ENCODE data around the gene AOPEP.

DNA sequence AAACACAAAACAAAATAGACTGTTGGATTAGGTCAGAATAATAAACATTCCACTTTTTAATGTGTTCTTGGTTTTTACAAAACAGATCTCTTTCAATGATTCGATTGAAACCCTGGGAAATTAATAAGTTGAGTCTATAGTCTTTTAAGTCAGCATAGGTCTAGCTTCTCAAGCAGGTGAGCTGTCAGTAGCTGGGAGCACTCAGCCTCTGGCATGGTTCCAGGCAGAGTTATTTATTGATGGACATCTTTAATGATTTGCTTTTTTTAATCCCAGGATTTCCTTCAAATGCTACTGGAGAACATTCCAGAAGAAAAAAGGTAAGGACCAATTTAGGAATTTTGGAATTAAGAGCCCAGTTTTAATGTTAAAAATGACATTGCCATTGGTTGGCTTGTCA lies 241.0 kb downstream of the AOPEP start:
- TF ChIP-seq, protein P1, sequence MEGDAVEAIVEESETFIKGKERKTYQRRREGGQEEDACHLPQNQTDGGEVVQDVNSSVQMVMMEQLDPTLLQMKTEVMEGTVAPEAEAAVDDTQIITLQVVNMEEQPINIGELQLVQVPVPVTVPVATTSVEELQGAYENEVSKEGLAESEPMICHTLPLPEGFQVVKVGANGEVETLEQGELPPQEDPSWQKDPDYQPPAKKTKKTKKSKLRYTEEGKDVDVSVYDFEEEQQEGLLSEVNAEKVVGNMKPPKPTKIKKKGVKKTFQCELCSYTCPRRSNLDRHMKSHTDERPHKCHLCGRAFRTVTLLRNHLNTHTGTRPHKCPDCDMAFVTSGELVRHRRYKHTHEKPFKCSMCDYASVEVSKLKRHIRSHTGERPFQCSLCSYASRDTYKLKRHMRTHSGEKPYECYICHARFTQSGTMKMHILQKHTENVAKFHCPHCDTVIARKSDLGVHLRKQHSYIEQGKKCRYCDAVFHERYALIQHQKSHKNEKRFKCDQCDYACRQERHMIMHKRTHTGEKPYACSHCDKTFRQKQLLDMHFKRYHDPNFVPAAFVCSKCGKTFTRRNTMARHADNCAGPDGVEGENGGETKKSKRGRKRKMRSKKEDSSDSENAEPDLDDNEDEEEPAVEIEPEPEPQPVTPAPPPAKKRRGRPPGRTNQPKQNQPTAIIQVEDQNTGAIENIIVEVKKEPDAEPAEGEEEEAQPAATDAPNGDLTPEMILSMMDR (conservative IDR thresholded peaks at IDR 0.05), result no peak
- no peak for TF ChIP-seq ZFX (IDR thresholded peaks at IDR 0.05)
